ENCODE measurements around the gene TMEM86B. TPM values are rescaled to one million over a fixed set of nuclear protein-coding genes. Genes with fewer than 3 reads are reported as not detected.

The TMEM86B gene
- total RNA-seq, 1 experiment from 2014 or later: 14.2 TPM

- BruUV-seq (replicated peaks): no TSS peak
- ATAC-seq: no peak
- ChIA-PET CTCF (no interaction called here), POLR2A (no interaction called here)
- in situ Hi-C loops (cut with HindIII; ENCODE audit: low pct_unique_long_range_greater_than_20kb, low sequenced_read_pairs) (no loop called here), intact Hi-C loops (cut with micrococcal nuclease; ENCODE audit: unreplicated experiment) (no loop called here)
- Histone ChIP-seq H3K36me3 (ENCODE audit: control insufficient read depth, insufficient read depth, low read length) (peaks cover 32% of the 10 kb centered on the region), H3K9me3 (ENCODE audit: control insufficient read depth, insufficient read depth, low read depth, low read length) (no peaks in the 10 kb centered on the region), H3K4me1 (ENCODE audit: control insufficient read depth, insufficient read depth, low read length) (peaks cover 10% of the 10 kb centered on the region; the same call in 1 of the 2 replicates), H3K27ac (ENCODE audit: low read length) (no peak overlapping the region), H3K27me3 (ENCODE audit: control insufficient read depth, insufficient read depth, low read length) (no peaks in the 10 kb centered on the region), H3K4me3 (ENCODE audit: low read depth in 2 of 2, low read length in 2 of 2) (no peak overlapping the region)
- TF ChIP-seq REST (IDR thresholded peaks at IDR 0.05; ENCODE audit: insufficient read depth in 1 of 2, low read depth in 2 of 2, low read length in 1 of 2) (no peak), SIN3A (IDR thresholded peaks at IDR 0.05; ENCODE audit: borderline replicate concordance, insufficient read depth, low read depth, low read length) (no peak), POLR2AphosphoS5 (IDR thresholded peaks at IDR 0.05; ENCODE audit: low read depth, low read length) (no peak), TCF7L2 (IDR thresholded peaks at IDR 0.05; ENCODE audit: low read depth, low read length) (no peak), CTCF (IDR thresholded peaks at IDR 0.05) (no peak)
- DNase-seq (ENCODE audit: low read depth, low spot score): no peak
Measured at GRCh38 chr19:55232986-55233385, 4.4 kb upstream of the TMEM86B start.

GRCh38 chr19:55232286-55232602, 3.7 kb upstream of the TMEM86B start:
- intact Hi-C loops (cut with micrococcal nuclease; ENCODE audit: unreplicated experiment): no loop called here
- Histone ChIP-seq H3K9me3 (ENCODE audit: control insufficient read depth, insufficient read depth, low read depth, low read length) (no peaks in the 10 kb centered on the region), H3K36me3 (ENCODE audit: control insufficient read depth, insufficient read depth, low read length) (peaks cover 27% of the 10 kb centered on the region), H3K27me3 (ENCODE audit: control insufficient read depth, insufficient read depth, low read length) (no peaks in the 10 kb centered on the region), H3K27ac (ENCODE audit: low read length) (no peak overlapping the region), H3K4me1 (ENCODE audit: control insufficient read depth, insufficient read depth, low read length) (peaks cover 13% of the 10 kb centered on the region; the same call in 1 of the 2 replicates), H3K4me3 (ENCODE audit: low read depth in 2 of 2, low read length in 2 of 2) (no peak overlapping the region)
- no TSS peak for BruUV-seq (replicated peaks)
- DNase-seq (ENCODE audit: low read depth, low spot score): no peak
- no peak for ATAC-seq
- ChIA-PET CTCF (no interaction called here), POLR2A (interaction anchor here (0.8 kb wide), 1 partner anchor 14 kb away, joined by 9 read pairs; no protein-coding TSS in a partner anchor)
- in situ Hi-C loops (cut with HindIII; ENCODE audit: low pct_unique_long_range_greater_than_20kb, low sequenced_read_pairs): no loop called here
- TF ChIP-seq CTCF (IDR thresholded peaks at IDR 0.05) (no peak), TCF7L2 (IDR thresholded peaks at IDR 0.05; ENCODE audit: low read depth, low read length) (no peak), SIN3A (IDR thresholded peaks at IDR 0.05; ENCODE audit: borderline replicate concordance, insufficient read depth, low read depth, low read length) (no peak), POLR2AphosphoS5 (IDR thresholded peaks at IDR 0.05; ENCODE audit: low read depth, low read length) (no peak), REST (IDR thresholded peaks at IDR 0.05; ENCODE audit: insufficient read depth in 1 of 2, low read depth in 2 of 2, low read length in 1 of 2) (no peak)
